ENCODE results near the gene STX10. TPM values are rescaled to one million over a fixed set of nuclear protein-coding genes. Genes with fewer than 3 reads are reported as not detected.

STX10 gene
- total RNA-seq, 3 donors from 2014 or later, result 48.2 to 59.7 (median 49.3) TPM

GRCh38 chr19:13104848-13105711 is 45.1 kb downstream of the STX10 start:
- peak; percentile 26 to 75 (median 47) for DNase-seq
- Histone ChIP-seq H3K4me1 (ENCODE audit: low read depth) (peaks cover 14% of the 10 kb centered on the region), H3K4me3 (no peak overlapping the region), H3K9me3 (no peaks in the 10 kb centered on the region), H3K36me3 (ENCODE audit: low read depth) (no peaks in the 10 kb centered on the region)
- intact Hi-C loops (cut with DNase I, micrococcal nuclease), result no loop called here
- no peak for TF ChIP-seq CTCF (IDR thresholded peaks at IDR 0.05)
- peak; percentile 9 for ATAC-seq

- no peaks in the 10 kb centered on the region for H3K9me3 ChIP-seq
- intact Hi-C loops (cut with DNase I, micrococcal nuclease), result no loop called here
Measured at GRCh38 chr19:13104360-13104847, 45.8 kb downstream of the STX10 start.

GRCh38 chr19:13103581-13104359 is 46.4 kb downstream of the STX10 start:
- ATAC-seq (no peak), DNase-seq (no peak)
- Histone ChIP-seq H3K36me3 (ENCODE audit: low read depth) (no peaks in the 10 kb centered on the region), H3K9me3 (no peaks in the 10 kb centered on the region), H3K4me3 (no peak overlapping the region), H3K4me1 (ENCODE audit: low read depth) (peaks cover 24% of the 10 kb centered on the region)
- no peak for TF ChIP-seq CTCF (IDR thresholded peaks at IDR 0.05)
- intact Hi-C loops (cut with DNase I, micrococcal nuclease), result no loop called here

More at GRCh38 chr19:13104360-13104847, 45.8 kb downstream of the STX10 start:
- TF ChIP-seq CTCF (IDR thresholded peaks at IDR 0.05), result peak; percentile 45
- ATAC-seq, result peak; percentile 49
- Histone ChIP-seq H3K36me3 (ENCODE audit: low read depth) (no peaks in the 10 kb centered on the region), H3K4me3 (no peak overlapping the region), H3K4me1 (ENCODE audit: low read depth) (peaks cover 20% of the 10 kb centered on the region)
- peak; percentile 49 to 92 (median 69) for DNase-seq

- no peak within 1 kb of the TSS for H3K4me3 ChIP-seq
- H3K4me1 ChIP-seq (ENCODE audit: low read depth), result peaks cover 26% of the 10 kb centered on the region
- no peaks in the 10 kb centered on the region for H3K9me3 ChIP-seq
- intact Hi-C loops (cut with DNase I, micrococcal nuclease), result no loop called here
- peak; percentile 60 to 87 (median 75) for DNase-seq
- TF ChIP-seq CTCF (IDR thresholded peaks at IDR 0.05), result no peak
- H3K36me3 ChIP-seq (ENCODE audit: low read depth), result no peaks in the 10 kb centered on the region
- peak; percentile 47 for ATAC-seq
Measured at GRCh38 chr19:13102666-13103580, 47.3 kb downstream of the STX10 start, which contains the start of gene LYL1. TSS of gene LYL1 (minus strand) at chr19:13102858. CDS start at chr19:13101171, 1,687 bp downstream.

GRCh38 chr19:13102416-13102665 is 47.8 kb downstream of the STX10 start:
- no peaks in the 10 kb centered on the region for H3K9me3 ChIP-seq
- TF ChIP-seq CTCF (IDR thresholded peaks at IDR 0.05), result no peak
- H3K36me3 ChIP-seq (ENCODE audit: low read depth), result no peaks in the 10 kb centered on the region
- intact Hi-C loops (cut with DNase I, micrococcal nuclease), result no loop called here
- DNase-seq, result no peak
- no peak overlapping the region for H3K4me3 ChIP-seq
- peaks cover 29% of the 10 kb centered on the region for H3K4me1 ChIP-seq (ENCODE audit: low read depth)
- peak; percentile 2 for ATAC-seq

Data from mucosa of descending colon (tissue), 3 donors.